Gastroesophageal sphincter (tissue), 4 donors: ENCODE measurements around the gene CR1. TPM values are rescaled to one million over a fixed set of nuclear protein-coding genes. Genes with fewer than 3 reads are reported as not detected.
"Not testable (repeated sequence)": the region's sequence is repeated elsewhere in the genome, so short reads cannot be mapped to it uniquely, and the experiment has no call there.

Experiments used
- ATAC-seq: fragments of 150-250 bp; one replicate; pipeline ENCODE4 v1.9.1; 2016; ENCODE audit warnings: mild to moderate bottlenecking, moderate library complexity
- H3K27ac ChIP-seq, 4 donors: fragments of 200-600 bp; sonication (generic) in 3 of 4; 1 replicate in 3 of 4; 2 replicates in 1 of 4; pipeline ENCODE4 v1.5.1; 2016 to 2019
- H3K27me3 ChIP-seq: fragments of 200-600 bp; sonication (generic); one replicate; pipeline ENCODE4 v1.5.1; 2019
- H3K36me3 ChIP-seq, 2 donors: fragments of 200-600 bp; sonication (generic); one replicate each; pipeline ENCODE4 v1.5.1; 2019; ENCODE audit warnings: control low read depth in 1 of 2
- H3K4me1 ChIP-seq, 3 donors: fragments of 200-600 bp; sonication (generic); 1 replicate in 2 of 3; 2 replicates in 1 of 3; pipeline ENCODE4 v1.5.1; 2016 to 2019; ENCODE audit warnings: control low read depth in 2 of 3
- H3K4me3 ChIP-seq, 2 donors: fragments of 200-600 bp; sonication (generic); one replicate each; pipeline ENCODE4 v1.5.1; 2019; ENCODE audit warnings: mild to moderate bottlenecking in 1 of 2, moderate library complexity in 1 of 2
- H3K9me3 ChIP-seq, 3 donors: fragments of 200-600 bp; sonication (generic); one replicate each; pipeline ENCODE4 v1.5.1; 2017 to 2019; ENCODE audit warnings: control low read depth in 2 of 3
- CTCF ChIP-seq, 4 experiments: fragments of 200-600 bp in 2 of 4; fragments of 450-650 bp in 2 of 4; sonication (generic) in 1 of 4; IDR thresholded peaks; one replicate each; pipeline ENCODE4 v1.5.1; 2017 to 2019; ENCODE audit warnings: antibody characterized with exemption in 4 of 4, mild to moderate bottlenecking in 2 of 4, moderate library complexity in 2 of 4
- EP300 ChIP-seq: sonication (generic); formaldehyde crosslinking; IDR thresholded peaks from one replicate; pipeline ENCODE4 v1.6.1; 2017; ENCODE audit warnings: antibody characterized with exemption, mild to moderate bottlenecking
- POLR2A ChIP-seq, 2 donors: fragments of 450-650 bp; IDR thresholded peaks; one replicate each; pipeline ENCODE4 v1.6.1; 2017; ENCODE audit warnings: antibody characterized with exemption in 2 of 2, mild to moderate bottlenecking in 2 of 2, moderate library complexity in 1 of 2
- POLR2AphosphoS5 ChIP-seq: sonication (generic); formaldehyde crosslinking; IDR thresholded peaks from one replicate; pipeline ENCODE4 v1.6.1; 2017; ENCODE audit warnings: antibody characterized with exemption
- WGBS, 2 donors: methylation state at CpG; one replicate each; pipeline ENCODE4 v1.1.5; 2018; ENCODE audit warnings: low coverage in 1 of 2; 5-methylcytosine and 5-hydroxymethylcytosine counted together
- total RNA-seq, 4 donors: library from RNA; depleted of rRNA; stranded (reverse); fragments of >200 nt; gene quantifications; one replicate each; pipeline ENCODE4 v1.1.0, GENCODE V29; 2016

CR1 gene
- total RNA-seq, 4 donors from 2014 or later, result 1.1 to 15.9 (median 4.3) TPM

- not testable (repeated sequence) for H3K9me3 ChIP-seq, H3K4me1 ChIP-seq, ATAC-seq, H3K4me3 ChIP-seq, H3K27ac ChIP-seq, H3K36me3 ChIP-seq
- WGBS, 2 donors, result 78 to 92% methylated on average over 6 to 8 of the region's 9 CpGs
- H3K27me3 ChIP-seq, result peaks cover 16% of the 10 kb centered on the region
Observed at GRCh38 chr1:207638487-207639145, 142.7 kb downstream of the CR1 start.

- H3K36me3 ChIP-seq, H3K4me3 ChIP-seq, H3K4me1 ChIP-seq, H3K27ac ChIP-seq, H3K9me3 ChIP-seq, ATAC-seq: not testable (repeated sequence)
- peaks cover 16% of the 10 kb centered on the region for H3K27me3 ChIP-seq
- 20 to 43% methylated on average over 1 to 5 of the region's 5 CpGs for WGBS, 2 donors
Observed at GRCh38 chr1:207639362-207639761, 143.4 kb downstream of the CR1 start.

GRCh38 chr1:207644166-207644851, 148.4 kb downstream of the CR1 start:
- TF ChIP-seq CTCF (IDR thresholded peaks at IDR 0.05) (no peak), POLR2A (IDR thresholded peaks at IDR 0.05) (no peak), POLR2AphosphoS5 (no peak), EP300 (no peak)
- Histone ChIP-seq H3K36me3 (no peaks in the 10 kb centered on the region), H3K9me3 (no peaks in the 10 kb centered on the region), H3K27ac (no peak overlapping the region), H3K4me1 (peaks cover 0 to 16% (median 0%) of the 10 kb centered on the region in 3 donors), H3K4me3 (peak overlapping the region; percentile 30 to 64), H3K27me3 (peaks cover 13% of the 10 kb centered on the region)
- WGBS, 2 donors, result 36 to 45% methylated on average over 4 to 5 of the region's 9 CpGs
- peak; percentile 20 for ATAC-seq

GRCh38 chr1:207644852-207645634, 149.1 kb downstream of the CR1 start, which contains the start of gene CR1L:
Gene CR1L, plus strand, starts transcription at chr1:207645133. Its CDS starts 101 bp downstream, at chr1:207645234.
- Histone ChIP-seq H3K4me1 (peaks cover 0 to 16% (median 0%) of the 10 kb centered on the region in 3 donors), H3K27me3 (peaks cover 11% of the 10 kb centered on the region), H3K9me3 (no peaks in the 10 kb centered on the region), H3K4me3 (peak within 1 kb of the TSS; percentile 30 to 64), H3K27ac (no peak within 1 kb of the TSS), H3K36me3 (no peaks in the 10 kb centered on the region)
- WGBS, 2 donors, result 0% methylated on average over 18 of the region's 65 CpGs; no CpG with 5 or more reads in 1 of the 2 donors
- no peak for TF ChIP-seq POLR2A (IDR thresholded peaks at IDR 0.05)
- TF ChIP-seq CTCF (IDR thresholded peaks at IDR 0.05), result no peak
- ATAC-seq, result peak; percentile 93

- Histone ChIP-seq H3K27ac (no peak overlapping the region), H3K9me3 (no peaks in the 10 kb centered on the region), H3K27me3 (peaks cover 10% of the 10 kb centered on the region), H3K4me1 (peaks cover 0 to 16% (median 0%) of the 10 kb centered on the region in 3 donors), H3K36me3 (no peaks in the 10 kb centered on the region), H3K4me3 (peak overlapping the region in 1 of 2 donors; percentile 64)
- TF ChIP-seq POLR2A (IDR thresholded peaks at IDR 0.05) (no peak), CTCF (IDR thresholded peaks at IDR 0.05) (no peak), POLR2AphosphoS5 (no peak), EP300 (no peak)
- 80 to 100% methylated on average over 1 of the region's 17 CpGs for WGBS, 2 donors
- no peak for ATAC-seq
Observed at GRCh38 chr1:207645635-207646081, 149.7 kb downstream of the CR1 start.
